Measurements from ENCODE around the gene MRGPRF. TPM values are rescaled to one million over a fixed set of nuclear protein-coding genes. Genes with fewer than 3 reads are reported as not detected.

MRGPRF gene
- total RNA-seq, 1 donor from 2014 or later = 75.2 TPM

GRCh38 chr11:69022260-69022659 lies 9.2 kb upstream of the MRGPRF start:
- DNase-seq (ENCODE audit: low spot score) = no peak

DNA sequence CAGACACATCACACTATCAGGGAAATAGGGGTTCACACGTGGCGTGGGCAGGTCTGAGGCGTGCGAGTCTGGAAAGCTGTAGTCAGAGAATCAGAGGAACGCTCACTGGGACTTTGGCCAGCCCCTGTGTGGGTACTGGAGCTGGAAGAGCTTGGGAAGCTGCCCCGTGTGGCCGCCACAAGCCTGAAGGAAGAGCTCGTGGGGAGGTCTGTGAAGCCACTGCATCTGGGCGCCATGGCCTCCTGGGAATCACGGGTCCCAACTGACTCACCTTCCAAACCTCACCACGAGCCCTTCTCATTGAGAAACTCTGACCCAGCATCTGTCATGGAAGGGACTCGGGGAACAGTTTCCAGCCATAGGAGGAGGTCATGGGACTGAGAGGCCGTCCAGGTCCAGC lies 5.9 kb upstream of the MRGPRF start:
- DNase-seq (ENCODE audit: low spot score) = no peak

DNA sequence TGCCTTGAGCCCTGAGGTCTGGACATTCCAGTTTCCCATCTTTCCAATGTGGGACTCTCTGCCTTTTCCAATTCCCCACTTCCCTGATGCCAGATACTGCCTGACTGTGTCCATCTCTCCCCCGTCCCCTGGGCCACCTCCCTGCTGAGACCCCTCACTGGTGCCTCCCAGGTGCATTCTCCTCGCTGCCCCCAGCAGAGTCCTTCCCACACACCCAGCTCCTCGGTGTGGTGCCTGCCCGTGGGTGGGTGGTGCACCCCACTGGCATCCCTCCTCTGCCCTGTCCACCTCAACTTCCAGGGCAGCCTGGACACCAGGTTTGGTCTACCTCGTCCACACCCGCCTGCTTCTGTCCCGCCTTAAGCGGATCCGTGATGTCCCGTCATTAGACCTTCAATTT lies 4.9 kb upstream of the MRGPRF start:
- no peak for DNase-seq (ENCODE audit: low spot score)

DNA sequence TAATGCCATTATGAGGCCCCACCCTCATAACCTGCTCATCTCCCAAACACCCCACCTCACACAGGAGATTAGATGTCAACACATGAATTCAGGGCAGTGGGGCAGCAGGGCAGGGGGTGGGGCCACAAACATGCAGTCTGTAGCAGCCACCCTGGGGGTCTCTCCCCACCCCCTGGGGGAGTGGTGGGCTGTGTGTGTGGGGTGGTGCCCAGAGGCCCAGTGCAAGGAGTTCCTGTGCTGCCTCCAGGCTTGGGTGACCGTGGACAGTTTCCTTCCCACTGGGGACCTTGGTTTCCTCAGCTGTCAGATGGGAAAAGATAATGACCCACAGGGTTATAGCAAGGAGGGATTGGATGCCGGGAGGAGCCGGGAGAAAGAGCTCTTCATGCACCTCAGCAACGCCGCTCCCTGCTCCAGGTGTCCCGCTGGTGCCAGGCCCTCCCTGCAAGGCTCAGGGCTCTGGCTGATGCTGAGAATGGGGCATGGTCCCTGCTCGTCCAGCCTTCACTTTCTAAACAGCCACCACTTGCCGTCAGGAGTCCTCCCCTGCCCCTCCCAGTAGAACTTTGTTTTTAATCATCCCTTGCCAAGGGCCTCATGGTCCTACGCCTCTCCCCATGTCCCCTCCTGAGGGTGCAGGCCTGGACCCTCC lies 2.0 kb upstream of the MRGPRF start:
- no peak for DNase-seq (ENCODE audit: low spot score)

DNA sequence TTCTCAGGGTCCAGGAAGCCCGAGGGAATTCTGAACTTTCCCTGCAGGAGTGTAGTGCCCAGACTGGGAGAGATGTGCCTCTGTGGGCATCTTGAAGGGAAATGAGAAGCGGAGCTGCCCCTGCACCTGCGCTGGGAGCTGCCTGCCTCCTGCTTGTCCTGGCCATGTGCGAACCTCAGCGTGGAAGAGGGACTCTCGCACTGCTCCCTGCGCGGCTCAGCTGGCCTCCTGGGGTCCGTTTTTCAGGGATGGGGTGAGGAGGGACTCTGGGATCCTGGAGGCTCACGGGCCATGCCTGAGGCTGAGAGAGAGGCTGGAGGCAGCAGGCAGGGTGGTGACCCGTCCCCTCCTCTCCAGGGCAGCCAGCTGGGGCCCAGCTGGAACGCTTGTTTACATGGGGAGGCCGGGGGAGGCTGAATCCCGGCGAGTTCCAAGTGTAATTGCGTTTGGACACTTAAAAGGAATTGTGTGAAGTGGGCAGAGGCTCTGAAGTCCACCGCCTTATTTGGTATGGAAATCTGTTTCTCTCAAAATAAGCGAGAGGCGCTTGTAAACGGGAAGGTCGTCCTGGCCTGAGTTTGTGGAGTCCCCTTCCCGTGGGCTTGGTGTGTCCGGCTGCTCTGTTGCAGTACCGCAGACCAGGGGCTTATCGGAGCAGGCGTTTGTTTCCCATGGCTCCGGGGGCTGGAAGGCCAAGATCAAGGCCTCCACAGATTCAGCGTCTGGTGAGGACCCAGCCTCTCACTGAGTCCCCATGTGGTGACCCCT lies 1.2 kb upstream of the MRGPRF start:
- peak; percentile 84 for DNase-seq (ENCODE audit: low spot score)

DNA sequence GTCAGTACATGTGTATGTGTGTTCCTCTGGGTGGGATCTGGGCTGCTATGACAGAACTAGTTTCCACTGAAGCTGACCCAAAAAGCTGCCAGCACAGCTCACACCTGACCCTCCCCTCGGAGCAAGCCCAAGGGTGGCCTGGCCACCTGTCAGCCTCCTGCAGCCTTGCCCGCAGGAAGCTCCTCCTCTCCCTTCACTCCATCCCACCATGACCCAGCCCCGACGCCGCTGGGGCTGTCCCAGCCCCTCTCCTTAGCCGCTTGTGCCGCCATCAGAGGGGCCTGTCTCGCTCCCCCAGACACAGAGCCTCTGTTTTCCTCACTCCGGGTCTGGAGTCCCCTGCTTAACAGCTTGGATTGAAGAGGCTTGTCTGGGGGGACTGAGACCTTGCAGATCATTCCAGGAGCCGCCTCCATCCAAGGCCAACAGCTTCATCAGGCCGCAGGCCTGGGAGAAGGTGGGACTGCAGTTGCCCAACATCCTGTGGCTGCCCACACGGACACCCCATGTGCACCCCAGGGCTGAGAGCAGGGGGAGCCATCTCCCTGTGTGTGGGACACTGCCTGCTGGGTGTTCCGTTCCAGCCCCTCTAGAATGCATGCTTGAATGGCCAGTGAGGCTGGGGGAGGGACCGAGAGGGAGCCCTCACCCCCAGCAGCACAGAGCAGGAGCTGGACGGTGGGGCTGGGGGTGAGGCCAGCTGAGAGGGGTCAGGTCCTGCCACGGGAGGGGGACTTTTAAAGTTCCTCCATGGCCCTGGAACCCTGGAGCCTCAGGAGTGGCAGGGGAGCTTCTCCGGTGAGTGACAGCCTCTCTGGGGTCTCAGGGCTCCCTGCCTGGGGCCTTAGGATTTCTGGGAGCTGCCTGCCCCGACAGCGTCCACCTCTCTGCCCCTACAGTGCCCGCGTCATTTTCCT lies 696 bp downstream of the MRGPRF start:
- no peak for DNase-seq (ENCODE audit: low spot score)

DNA sequence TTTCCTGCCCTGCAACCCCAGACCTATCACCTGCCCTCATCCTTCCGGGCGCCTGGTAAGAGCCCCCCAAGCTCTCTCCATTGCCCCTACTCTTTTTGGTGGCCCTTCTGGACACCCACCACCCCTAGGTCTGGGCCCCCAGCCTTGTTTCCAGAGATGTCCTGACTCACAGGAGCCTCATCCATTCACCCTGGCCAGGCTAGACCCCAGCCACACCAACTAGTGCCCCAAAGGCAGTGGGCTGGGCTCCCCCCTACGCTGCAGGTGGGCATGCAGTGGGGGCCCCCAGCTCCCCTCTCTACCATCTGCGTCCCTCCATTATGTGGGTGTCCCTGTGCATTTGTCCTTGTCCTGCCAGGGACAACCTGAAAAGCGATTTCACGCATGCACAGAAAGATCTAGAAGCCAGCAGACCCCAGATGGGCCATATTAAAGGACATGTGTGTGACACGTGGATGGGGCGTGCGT lies 1.4 kb downstream of the MRGPRF start:
- no peak for DNase-seq (ENCODE audit: low spot score)

- DNase-seq (ENCODE audit: low spot score) = peak; percentile 90
These were observed 2.0 kb downstream of the MRGPRF start for GRCh38 chr11:69010964-69011623.

GRCh38 chr11:69010361-69010891 lies 2.6 kb downstream of the MRGPRF start:
- DNase-seq (ENCODE audit: low spot score) = no peak

DNA sequence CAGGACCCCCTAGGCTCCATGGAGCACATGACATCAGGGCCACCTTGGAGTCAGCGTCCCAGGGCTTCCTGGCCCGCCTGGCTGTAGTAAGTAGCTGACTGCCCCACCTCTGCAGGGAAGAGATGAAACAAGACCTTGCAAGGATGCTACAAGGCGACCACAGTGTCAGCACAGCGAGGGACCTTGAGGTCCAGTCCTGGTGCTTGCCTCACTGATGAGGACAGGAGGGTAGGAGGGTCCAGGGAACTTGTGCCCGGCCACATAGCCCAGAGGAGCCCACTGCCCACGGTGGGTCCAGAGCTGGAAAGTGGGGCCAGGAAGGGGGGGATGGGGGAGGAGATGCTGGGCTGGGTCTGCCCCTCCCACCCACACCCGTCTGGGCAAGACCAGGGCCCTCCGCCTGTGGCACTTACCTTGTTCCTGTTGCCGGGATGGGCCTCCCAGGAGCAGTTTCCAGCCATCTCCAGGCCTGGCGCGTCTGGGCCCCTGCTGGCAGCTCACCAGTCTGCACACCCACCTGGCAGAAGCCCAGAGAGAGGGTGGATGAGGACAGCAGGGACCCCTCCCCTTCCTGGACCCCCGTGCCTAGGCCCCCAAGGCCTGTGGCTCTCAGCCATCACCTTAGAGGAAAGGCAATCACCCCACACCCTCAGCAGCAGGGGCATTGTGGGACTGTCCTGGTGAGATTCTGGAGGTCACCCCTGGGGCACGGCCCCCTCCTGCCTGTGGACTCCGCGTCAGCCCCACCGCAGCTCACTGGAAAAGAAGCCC lies 3.4 kb downstream of the MRGPRF start:
- DNase-seq (ENCODE audit: low spot score) = no peak

GRCh38 chr11:69008737-69009440 lies 4.2 kb downstream of the MRGPRF start:
- DNase-seq (ENCODE audit: low spot score) = peak; percentile 93

- DNase-seq (ENCODE audit: low spot score) = no peak
These were observed 5.1 kb downstream of the MRGPRF start for GRCh38 chr11:69007975-69008381.

GRCh38 chr11:69006816-69007215 lies 6.2 kb downstream of the MRGPRF start:
- DNase-seq (ENCODE audit: low spot score) = peak; percentile 33

GRCh38 chr11:69005631-69006368 lies 7.2 kb downstream of the MRGPRF start:
- DNase-seq (ENCODE audit: low spot score) = peak; percentile 42

DNA sequence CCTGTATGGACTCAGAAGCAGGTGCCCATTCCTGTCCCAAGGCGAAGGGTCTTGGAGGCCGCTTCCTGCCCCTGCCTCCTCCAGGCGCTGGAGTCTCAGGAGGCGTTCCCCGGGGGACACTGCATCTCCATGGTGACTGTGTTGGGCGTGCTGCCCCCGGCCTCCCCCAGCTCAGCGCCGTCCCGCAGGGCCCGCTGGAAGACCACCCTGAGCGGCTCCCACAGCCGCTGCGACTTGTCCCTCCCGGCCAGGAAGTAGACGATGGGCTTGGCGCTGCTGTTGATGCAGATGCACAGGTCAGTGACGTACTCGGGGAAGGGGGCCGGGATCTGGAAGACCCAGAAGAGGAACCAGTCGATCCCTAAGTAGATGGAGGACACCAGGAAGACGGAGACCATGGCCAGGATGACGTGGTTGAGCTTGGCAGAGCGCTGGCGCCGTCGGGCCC lies 7.8 kb downstream of the MRGPRF start:
- DNase-seq (ENCODE audit: low spot score) = peak; percentile 42

DNA sequence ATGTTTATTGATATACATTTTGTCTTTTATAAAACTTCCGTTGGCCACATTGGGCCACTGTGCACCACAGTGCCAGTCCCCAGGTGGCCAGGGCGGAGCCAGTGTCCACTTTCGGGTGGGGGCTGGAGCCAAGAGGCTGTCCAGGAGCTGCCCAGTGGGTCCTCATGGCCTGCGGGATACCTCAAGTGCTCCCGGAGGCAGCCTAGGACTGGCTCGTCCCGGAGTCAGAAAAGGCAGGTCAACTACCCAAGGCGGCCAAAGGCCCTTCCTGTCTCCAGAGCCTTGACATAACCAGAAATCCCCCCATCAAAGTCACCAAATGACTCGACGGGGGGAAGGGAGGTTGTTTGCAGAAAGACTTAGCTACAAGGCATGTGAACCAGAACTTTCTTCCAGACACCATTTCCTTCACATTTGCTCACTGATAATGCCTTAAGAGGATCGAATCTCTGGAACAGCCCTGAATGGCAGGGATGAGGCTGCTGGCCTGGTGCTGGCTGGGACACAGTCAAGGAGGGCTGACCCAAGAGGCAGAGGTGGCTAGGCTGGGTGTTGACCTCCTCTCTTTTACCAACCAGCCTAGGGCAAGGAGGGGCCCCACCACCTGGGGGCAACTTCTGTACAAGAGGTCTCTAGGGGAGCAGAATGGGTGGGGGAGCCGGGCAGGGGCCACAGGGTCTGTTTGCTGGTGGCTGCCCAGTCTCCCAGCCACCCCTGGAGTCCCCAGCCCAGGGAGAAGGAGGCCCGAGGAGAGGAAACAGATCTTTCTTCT lies 8.4 kb downstream of the MRGPRF start:
- DNase-seq (ENCODE audit: low spot score) = peak; percentile 43

- DNase-seq (ENCODE audit: low spot score) = peak; percentile 41
These were observed 9.1 kb downstream of the MRGPRF start for GRCh38 chr11:69003866-69004367.

GRCh38 chr11:69003301-69003865 lies 9.7 kb downstream of the MRGPRF start:
- peak; percentile 38 for DNase-seq (ENCODE audit: low spot score)

All from ureter (tissue), 1 donor.